Left renal pelvis (tissue), 4 donors: ENCODE measurements around the gene KCNIP3. TPM values are rescaled to one million over a fixed set of nuclear protein-coding genes. Genes with fewer than 3 reads are reported as not detected.
A peak's percentile ranks its signal among the peaks of the same experiment; 100 is the strongest.

Source experiments
- DNase-seq, 4 donors: peaks; one replicate each; pipeline ENCODE4 v3.0.0-alpha.2; 2013; ENCODE audit warnings: low read depth in 4 of 4, low spot score in 3 of 4
- polyA plus RNA-seq, 4 donors: library from polyadenylated mRNA; unstranded; fragments of 120-200 nt; gene quantifications; one replicate each; pipeline ENCODE4 v1.2.1, GENCODE V29; 2013; ENCODE audit not compliant: insufficient read length in 4 of 4

Gene KCNIP3
- polyA plus RNA-seq, 4 donors: 8.7 to 18.9 (median 11.4) TPM

DNA sequence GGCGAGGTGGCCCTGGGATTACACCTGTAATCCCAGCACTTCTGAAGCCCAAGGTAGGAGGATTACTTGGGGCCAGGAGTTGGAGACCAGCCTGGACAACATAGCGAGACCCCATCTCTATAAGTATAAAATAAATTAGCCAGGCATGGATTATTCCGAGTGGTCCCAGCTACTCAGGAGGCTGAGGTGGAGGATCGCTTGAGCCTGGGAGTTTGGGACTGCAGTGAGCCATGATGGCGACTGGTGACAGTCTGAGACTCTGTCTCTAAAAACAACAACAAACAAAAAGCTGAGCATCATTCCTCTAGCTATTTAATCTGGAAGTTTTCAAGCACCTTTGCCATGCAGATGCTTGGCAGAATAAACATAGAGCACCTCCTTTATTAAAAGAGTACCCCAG, 83.6 kb downstream of the KCNIP3 start:
- DNase-seq: no peak

DNA sequence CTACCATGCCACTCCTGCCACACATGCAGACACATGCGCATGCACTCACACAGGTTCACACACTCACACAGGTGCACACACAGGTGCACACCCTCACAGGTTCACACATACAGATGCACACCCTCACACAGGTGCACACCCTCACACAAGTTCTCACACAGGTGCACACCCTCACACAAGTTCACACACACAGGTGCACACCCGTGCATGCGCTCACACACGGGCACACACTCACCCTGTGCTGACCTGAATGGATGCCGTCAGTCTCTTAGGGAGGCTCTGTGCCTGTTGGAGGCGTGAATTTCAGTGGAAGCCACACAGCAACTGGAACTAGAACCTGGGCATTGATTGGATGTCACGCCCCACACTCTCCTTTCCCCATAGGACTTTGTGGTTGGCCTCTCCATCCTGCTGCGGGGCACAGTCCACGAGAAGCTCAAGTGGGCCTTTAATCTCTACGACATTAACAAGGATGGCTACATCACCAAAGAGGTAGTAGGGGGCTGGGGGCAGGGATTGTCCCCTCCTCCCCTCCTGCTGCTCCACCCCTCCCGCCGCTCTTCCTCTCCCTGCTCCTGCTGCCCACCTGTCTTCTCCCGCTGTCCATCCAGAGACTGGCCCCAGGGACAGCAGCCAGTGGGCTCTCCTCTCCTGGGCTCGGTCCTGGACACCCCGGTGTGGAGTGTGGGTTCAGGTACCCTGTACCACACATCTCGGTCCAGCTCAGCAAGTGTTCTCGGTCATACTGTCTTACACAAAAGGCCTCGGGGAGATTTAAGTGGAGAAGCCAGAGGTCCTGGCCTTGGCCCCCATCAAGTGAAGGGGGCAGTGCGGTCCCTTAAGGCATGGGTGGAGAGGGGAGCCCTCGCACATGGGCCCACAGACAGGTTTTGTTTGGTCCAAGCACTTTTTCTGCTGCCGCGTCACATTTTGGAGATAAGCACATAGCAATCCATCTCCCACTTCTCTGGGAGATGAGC, 84.4 kb downstream of the KCNIP3 start:
- DNase-seq: no peak

DNA sequence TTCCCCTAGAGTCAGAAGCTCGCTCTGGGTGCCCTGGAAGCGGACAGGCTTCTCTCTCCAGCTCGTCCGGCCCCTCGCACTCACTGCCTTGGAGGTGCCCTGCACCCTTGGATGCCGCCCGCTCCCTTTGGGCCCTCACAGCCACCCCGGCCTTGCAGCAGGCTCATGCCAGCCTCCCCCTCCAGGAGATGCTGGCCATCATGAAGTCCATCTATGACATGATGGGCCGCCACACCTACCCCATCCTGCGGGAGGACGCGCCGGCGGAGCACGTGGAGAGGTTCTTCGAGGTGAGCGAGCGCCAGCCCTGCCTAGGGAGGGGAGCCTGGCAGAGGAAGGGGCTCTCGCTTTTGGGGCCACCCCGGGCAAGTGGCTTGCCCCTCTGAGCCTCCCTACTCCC, 85.0 kb downstream of the KCNIP3 start:
- no peak for DNase-seq

DNA sequence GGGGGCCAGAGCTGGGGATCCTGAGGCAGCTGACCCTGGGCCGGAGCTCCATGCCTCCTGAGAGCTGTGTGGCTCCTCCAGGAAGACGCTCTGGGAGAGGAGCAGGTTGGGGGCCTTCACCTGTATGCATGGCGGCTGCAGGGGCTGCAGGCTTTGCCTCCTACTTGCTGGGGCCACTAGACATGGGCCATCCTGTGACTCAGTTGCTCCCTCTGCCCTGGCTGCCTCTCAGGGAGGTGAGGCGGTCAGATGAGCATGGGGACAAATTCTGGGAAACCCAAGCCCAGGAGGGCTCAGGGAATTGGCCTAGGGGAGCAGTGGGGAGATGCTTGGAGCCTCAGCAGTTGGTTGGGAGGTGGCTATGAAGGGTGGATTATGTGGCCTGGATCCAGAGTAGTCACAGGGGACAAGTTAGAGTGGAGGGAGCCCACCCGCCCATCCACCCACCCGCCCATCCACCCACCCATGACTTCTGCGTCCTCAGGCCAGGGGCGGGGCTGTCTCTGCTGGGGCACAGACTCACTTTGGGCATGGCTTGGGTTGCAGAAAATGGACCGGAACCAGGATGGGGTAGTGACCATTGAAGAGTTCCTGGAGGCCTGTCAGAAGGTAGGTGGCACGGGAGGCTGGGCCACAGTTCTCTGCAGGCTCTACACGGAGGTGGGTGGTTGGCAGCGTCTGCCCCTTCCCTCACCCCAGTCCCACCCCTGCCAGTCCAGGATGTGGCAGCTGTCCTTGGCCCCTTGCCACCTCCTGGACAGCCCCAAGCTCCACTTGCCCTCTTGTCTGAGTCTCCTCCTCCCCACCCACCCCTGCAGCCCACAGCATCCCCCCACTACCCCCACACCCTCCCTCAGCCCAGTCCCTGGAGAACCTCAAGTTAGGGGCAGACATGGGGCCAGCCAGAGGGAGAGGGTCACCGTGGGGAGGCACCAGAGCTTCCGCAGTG, 85.8 kb downstream of the KCNIP3 start:
- DNase-seq: no peak

DNA sequence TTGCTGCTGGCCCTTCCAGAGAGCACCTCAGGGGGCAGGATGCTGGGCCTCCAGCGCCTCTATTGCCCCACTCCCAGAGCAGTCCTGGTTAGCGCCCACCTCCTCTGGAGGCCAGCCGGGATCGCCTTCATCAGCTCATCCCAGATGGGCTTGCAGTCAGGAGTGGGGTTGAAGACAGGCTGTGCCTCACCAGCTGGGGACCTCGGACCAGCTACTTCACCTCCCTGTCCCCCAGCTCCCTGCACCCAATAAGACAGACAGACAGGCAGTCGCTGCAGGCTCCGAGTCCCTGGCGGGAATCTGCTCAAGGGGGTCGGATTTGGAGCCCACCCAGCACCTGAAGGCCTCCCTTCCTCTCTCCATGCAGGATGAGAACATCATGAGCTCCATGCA, 86.5 kb downstream of the KCNIP3 start:
- DNase-seq: no peak

DNA sequence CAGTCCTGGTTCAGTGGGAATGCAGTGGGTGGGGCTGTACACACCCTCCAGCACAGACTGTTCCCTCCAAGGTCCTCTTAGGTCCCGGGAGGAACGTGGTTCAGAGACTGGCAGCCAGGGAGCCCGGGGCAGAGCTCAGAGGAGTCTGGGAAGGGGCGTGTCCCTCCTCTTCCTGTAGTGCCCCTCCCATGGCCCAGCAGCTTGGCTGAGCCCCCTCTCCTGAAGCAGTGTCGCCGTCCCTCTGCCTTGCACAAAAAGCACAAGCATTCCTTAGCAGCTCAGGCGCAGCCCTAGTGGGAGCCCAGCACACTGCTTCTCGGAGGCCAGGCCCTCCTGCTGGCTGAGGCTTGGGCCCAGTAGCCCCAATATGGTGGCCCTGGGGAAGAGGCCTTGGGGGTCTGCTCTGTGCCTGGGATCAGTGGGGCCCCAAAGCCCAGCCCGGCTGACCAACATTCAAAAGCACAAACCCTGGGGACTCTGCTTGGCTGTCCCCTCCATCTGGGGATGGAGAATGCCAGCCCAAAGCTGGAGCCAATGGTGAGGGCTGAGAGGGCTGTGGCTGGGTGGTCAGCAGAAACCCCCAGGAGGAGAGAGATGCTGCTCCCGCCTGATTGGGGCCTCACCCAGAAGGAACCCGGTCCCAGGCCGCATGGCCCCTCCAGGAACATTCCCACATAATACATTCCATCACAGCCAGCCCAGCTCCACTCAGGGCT, 87.9 kb downstream of the KCNIP3 start:
- no peak for DNase-seq

DNA sequence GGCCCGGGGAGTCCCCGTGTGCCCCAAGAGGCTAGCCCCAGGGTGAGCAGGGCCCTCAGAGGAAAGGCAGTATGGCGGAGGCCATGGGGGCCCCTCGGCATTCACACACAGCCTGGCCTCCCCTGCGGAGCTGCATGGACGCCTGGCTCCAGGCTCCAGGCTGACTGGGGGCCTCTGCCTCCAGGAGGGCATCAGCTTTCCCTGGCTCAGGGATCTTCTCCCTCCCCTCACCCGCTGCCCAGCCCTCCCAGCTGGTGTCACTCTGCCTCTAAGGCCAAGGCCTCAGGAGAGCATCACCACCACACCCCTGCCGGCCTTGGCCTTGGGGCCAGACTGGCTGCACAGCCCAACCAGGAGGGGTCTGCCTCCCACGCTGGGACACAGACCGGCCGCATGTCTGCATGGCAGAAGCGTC, 88.4 kb downstream of the KCNIP3 start:
- DNase-seq: no peak

DNA sequence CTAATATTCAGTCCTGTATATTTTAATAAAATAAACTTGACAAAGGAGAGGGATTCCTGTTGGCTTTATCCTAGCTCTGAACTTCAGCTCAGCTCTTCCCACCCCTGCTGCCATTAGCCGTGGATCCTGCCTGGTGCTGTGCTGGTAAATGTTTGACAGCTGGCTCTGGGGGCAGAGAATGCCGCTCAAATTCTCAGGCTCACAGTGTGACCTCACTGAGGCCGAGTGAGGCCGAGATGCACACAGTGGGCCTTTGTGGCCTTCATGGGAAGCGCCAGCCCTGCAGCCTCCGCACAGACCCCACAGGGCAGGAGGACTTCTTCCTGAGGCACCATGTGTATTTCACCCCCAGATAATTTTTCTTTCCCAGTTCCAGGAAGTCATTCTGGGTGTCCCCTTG, 88.9 kb downstream of the KCNIP3 start:
- no peak for DNase-seq

DNA sequence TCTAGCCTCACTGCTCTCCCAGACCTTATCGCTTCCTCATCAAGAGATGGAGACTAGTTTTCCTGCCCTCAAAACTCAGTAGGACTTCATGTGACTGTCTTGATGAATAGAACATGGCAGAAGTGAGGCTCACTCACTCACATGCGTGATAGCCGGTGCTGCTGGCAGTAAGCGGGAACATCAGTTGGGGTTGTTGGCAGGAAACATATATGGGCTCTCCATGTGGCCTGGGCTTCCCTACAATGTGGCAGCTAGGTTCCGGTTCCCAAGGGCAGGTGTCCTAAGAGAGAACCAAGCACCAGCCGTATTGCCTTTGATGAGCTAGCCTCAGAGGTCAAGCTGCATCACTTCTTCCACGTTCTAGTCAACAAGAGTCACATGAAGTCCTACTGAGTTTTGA, 90.2 kb downstream of the KCNIP3 start:
- no peak for DNase-seq

DNA sequence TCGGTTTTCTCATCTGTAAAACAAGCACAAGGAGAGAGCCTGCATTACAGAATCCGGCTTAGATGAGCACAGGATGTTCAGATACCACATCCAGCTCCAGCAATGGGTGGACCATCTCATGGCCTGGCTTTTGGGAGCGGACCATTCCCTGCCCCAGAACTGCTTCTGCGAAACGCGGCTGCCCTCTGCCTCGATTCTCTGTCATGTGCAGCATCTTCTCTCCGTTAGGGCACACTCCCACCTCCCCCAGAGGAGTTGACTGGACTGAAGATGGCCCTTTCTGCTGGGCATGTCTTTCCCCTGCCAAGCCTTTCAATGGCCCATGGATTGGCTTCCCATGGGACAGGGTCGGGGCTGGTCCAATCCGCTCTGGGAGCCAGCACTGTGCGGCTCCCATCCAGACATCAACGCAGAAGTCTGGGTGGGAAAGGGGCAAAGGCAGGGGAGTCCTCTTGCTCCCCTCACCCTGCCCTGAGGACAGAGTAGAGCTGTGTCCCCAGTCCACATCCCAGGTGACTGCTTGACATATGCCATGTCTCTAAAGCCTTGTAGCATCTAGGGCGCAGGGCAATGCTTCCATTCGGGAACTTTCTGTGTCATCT, 91.0 kb downstream of the KCNIP3 start:
- no peak for DNase-seq

DNA sequence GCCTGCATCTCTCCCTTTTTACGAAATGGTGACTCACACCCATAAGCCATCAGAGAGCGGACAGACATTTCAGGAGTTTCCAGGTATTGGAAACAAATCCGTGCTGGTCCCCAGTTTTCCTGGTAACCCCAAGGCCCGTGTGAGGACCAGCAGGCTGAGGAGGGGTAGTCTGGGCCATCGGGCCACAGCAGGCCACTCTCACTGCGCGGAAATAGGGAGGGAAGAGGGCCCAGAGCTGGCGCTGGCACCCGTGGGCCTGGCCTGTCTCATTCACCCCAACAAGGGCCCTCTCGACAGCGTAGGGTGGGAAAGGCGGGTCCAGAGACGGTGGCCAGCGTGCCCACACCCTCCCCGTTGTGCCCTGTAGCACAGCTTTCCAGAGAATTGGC, 91.7 kb downstream of the KCNIP3 start:
- no peak for DNase-seq

DNA sequence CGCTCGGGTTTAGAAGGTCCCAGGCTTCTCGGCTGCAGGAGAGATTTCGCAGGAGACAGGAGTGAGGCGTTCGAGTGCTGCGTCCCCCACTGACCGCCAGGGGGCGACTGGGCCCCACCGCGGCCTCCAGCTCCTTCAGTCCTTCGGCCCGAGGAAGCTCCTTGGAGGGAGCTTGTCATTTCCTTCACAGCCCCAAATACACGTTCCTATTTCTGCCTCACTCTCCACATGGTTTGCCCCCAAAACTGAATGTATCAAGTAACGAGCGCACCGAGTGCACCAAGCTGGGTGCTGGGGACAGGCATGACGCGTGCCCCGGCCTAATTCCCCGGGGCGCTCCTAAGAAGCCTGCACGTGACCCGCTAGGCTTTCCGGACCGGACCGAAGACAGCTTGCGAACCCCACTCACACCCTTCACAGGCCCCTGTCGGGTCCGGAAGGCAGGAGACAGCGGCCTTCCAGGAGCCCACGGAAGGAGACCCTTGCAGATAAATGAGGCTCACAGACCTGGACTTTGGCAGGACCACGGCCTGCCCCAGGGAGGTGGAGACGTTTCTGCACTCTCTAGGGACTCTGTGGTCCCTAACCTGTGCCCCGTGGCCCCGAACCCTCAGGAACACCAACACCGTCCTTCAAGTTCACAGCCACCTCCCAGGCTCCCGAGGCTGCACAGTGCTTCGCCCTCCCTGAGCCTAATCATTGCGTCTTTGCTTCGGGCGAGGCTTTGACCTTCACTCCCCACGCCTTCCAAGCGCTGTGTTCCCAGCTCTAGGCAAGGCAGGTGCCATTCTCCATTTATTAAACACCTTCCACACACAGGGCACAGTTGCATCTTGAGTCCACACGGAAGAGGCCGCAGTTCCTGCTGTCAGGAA, 92.3 kb downstream of the KCNIP3 start:
- peak in 1 of 4 donors; percentile 36 for DNase-seq

DNA sequence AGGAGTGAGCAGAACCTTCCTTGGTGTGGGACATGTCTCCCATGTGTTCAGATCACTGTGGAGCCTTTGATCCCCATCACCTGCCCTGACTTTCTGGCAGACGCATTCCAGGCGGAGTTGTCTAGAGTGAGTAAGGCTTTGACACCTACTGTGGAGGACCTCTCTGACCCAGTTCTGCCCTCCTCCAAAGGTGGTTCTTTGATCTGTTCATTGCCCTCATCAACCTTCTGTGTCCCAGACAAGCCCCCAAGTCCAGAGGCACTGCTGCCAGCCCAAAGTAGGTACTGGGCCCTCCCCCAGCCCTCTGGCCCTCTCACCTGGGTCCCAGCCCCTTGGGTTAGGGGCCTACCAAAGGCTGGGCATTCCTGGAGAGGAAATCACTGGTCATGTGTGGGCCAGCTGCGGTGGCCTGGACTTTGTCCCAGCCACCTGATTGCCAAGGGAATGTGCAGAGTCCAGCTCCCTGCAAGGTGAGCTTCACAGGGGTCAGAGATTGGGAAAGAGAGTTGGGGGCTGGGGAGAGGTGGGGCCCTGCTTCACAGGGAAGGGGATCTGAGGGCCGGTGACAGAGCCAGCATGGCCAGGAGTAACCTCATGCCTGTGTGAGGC, 93.2 kb downstream of the KCNIP3 start:
- no peak for DNase-seq

DNA sequence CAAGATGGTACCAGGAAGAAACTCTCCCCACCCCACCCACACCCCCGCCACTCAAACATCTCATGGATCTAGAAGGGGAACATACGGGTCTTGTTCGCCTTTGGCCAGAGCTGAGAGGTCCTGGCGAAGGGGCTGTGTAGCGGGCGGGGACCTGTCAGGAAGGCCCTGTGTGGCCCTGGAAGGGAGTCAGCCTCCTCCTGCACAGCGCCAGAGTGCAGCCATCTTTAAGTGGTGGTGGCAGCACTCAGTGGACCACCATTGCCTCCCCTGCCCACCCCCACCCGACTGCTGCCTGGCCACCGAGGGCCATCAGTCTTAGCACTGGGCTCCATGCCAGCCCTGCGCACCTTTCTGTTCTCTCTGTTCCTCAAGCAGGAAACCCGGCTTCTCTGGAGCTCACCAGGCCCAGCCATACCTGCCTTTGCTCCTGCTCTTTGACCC, 93.8 kb downstream of the KCNIP3 start:
- no peak for DNase-seq

DNA sequence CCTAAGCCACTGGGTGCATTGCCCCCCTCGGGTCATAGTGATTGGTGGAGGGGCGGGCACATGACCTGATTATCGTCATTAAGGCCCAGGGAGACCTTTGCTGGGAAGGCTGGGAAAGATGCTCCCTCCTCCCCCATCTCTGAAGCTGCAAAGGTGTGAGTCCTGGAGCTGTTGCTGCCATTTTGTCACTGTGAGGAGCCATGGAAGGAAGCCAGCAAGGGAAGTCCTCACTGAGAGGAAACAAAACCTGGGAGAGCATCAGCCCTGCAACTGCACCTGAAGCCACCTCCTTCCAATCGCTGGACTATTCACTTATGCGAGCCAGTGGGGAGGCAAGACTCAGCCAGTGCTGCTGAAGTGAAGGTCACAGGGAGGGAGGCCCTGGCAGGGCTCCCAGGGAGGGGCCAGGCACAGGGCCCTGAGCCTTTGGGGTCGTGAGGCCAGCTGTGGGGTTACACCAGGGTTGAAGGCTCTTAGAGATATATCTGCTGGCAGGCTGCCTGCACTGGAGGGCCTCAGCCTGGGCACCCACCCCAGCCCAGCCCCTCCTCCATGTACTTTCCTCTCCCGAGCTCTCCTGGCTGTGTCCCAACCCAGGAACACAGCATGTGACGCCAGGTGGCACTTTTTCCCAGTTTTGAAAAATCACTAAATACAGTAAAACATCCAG, 94.6 kb downstream of the KCNIP3 start:
- no peak for DNase-seq

DNA sequence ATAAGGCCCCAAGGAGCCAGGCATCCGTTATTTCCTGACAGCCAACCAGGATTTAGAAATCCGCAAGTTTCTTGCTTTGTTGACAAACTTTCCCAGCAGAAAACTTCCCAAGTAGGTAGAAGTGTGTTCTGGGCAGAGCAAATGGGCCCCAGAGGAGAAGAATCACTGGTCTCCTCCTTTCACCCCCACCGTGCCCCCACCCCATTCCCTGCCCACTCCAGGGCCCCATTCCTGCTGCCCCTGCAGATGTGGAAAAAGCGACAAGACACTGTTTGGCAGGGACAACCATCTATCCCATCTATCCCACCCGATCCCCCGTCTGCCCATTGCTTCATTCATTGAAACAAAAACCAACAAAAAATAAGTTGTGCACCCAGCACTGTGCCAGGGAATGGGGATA, 95.2 kb downstream of the KCNIP3 start:
- DNase-seq: no peak

DNA sequence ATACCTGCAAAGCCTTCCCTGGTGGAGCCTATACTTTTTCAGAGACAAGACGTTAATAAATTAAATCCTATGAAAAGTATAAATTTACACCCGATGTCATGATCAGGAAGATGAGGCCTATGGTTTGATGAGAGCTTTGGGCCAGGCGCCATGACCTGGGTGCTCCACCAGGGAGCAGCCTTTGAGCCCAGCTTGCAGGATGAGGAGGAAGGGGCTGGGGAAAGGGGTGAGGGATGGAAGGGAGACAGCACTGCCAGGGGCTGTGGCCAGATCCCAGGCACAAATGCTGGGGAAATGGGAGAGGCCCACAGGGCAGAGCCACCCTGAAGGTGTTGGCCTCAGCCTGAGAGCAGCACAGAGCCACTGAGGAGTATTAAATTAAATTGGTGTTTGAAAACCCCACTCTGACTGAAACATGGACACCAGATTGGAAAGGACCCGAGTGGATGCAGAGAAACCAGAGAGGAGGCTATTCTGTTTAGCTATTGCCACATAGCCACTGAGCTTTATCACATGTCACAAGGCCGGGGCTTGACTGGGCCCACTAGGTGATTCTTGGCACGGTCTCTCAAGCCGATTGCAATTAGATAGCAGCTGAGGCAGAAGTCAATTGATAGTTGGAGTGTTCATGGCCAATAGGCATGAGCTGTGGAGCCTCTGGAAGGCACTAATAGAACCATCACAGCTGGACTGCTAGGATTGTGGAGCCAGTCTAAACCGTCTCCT, 95.7 kb downstream of the KCNIP3 start:
- DNase-seq: no peak

DNA sequence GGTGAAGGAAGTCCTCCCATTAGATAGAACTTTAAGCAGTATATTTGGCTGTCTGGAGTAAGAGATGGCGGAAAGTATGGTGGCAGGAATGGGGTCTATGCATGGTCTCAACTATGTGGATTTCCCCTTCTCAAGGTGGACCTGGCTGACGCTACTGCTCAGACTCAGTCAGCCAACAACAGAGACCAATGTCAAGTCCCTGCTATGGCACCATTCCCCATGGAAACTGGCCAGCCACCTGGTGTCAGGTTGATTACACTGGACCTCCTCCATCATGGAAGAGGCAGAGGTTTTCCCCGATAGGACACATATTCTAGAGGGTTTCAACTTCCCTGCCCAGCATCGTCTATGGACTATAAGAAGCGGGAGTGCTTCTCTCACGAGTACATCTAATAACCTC, 96.8 kb downstream of the KCNIP3 start:
- no peak for DNase-seq
